HepG2 (cell line): ENCODE results near the gene TUBB. TPM values are rescaled to one million over a fixed set of nuclear protein-coding genes. Genes with fewer than 3 reads are reported as not detected.

Experiments used
- EP300 ChIP-seq, 3 experiments: sonication (generic) in 1 of 3; formaldehyde crosslinking in 1 of 3; IDR thresholded peaks; 2 replicates each; pipeline versions ENCODE4 v1.5.1 to v1.6.1; 2011 to 2020; ENCODE audit warnings: low read depth in 2 of 3, low read length in 2 of 3, borderline replicate concordance in 1 of 3, improper control_type of control experiment in 1 of 3, mild to moderate bottlenecking in 1 of 3, missing genetic modification reagents in 1 of 3, moderate library complexity in 1 of 3
- KLF16 ChIP-seq, 2 experiments: sonication (generic) in 1 of 2; formaldehyde crosslinking in 1 of 2; IDR thresholded peaks; 2 replicates each; pipeline versions ENCODE4 v1.6.1 to v1.8.0; 2016 to 2023; ENCODE audit warnings: missing genetic modification reagents in 2 of 2, missing compliant biosample characterization in 1 of 2
- MZF1 ChIP-seq: sonication (generic); formaldehyde crosslinking; IDR thresholded peaks from 2 replicates; pipeline ENCODE4 v1.8.1; 2023; ENCODE audit warnings: mild to moderate bottlenecking, missing genetic modification reagents, borderline replicate concordance
- NFRKB ChIP-seq: fragments of 450-650 bp; IDR thresholded peaks from 2 replicates; pipeline ENCODE4 v1.6.1; 2017
- RBM39 ChIP-seq: fragments of 200-400 bp; formaldehyde crosslinking; IDR thresholded peaks from one replicate; pipeline ENCODE4 v1.6.1; 2018; ENCODE audit warnings: antibody characterized with exemption, mild to moderate bottlenecking, low read depth, low read length; ENCODE audit not compliant: poor library complexity, severe bottlenecking
- REXO4 ChIP-seq: sonication (generic); formaldehyde crosslinking; IDR thresholded peaks from 2 replicates; pipeline ENCODE4 v1.8.0; 2022; ENCODE audit warnings: missing genetic modification reagents, mild to moderate bottlenecking, borderline replicate concordance
- RFXANK ChIP-seq: IDR thresholded peaks from 2 replicates; pipeline ENCODE4 v1.6.1; 2016
- SP5 ChIP-seq: IDR thresholded peaks from 2 replicates; pipeline ENCODE4 v1.6.1; 2016; ENCODE audit warnings: low read depth, borderline replicate concordance
- ZFP1 ChIP-seq: IDR thresholded peaks from 2 replicates; pipeline ENCODE4 v1.6.1; 2016
- ZMYM4 ChIP-seq: sonication (generic); formaldehyde crosslinking; IDR thresholded peaks from 2 replicates; pipeline ENCODE4 v1.8.1; 2023; ENCODE audit warnings: mild to moderate bottlenecking, missing genetic modification reagents
- ZNF569 ChIP-seq: sonication (generic); formaldehyde crosslinking; IDR thresholded peaks from 2 replicates; pipeline ENCODE4 v1.5.0; 2020; ENCODE audit warnings: mild to moderate bottlenecking, missing genetic modification reagents, moderate library complexity, borderline replicate concordance
- polyA plus RNA-seq, 8 experiments: library from polyadenylated mRNA; depleted of rRNA in 3 of 8; stranded (reverse) in 7 of 8; unstranded in 1 of 8; fragments of >200 nt; fragmentation: Illumina TruSeq in 4 of 8; extraction: Trizol in 4 of 8; gene quantifications; 2 replicates each; pipeline versions ENCODE4 v1.2.1 to v1.2.3, GENCODE V29; 2011 to 2016; ENCODE audit warnings: low read depth in 4 of 8, missing spikeins in 1 of 8, mixed read lengths in 1 of 8; ENCODE audit not compliant: insufficient read depth in 1 of 8
- total RNA-seq, 5 experiments: library from RNA; depleted of rRNA; stranded (reverse); fragments of >200 nt; fragmentation: Illumina TruSeq; extraction: Trizol; gene quantifications; 2 replicates each; pipeline ENCODE4 v1.2.3, GENCODE V29; 2016; ENCODE audit warnings: low read depth in 1 of 5
- TF ChIP-seq, protein P1 (sequence below): sonication (generic); formaldehyde crosslinking; IDR thresholded peaks from 2 replicates; pipeline ENCODE4 v1.9.0; 2021; ENCODE audit warnings: missing genetic modification reagents, borderline replicate concordance
- TF ChIP-seq, protein P2 (sequence below): sonication (generic); formaldehyde crosslinking; IDR thresholded peaks from 2 replicates; pipeline ENCODE4 v1.5.1; 2020; ENCODE audit warnings: mild to moderate bottlenecking, moderate library complexity, missing genetic modification reagents
- TF ChIP-seq, protein P3 (sequence below): sonication (generic); formaldehyde crosslinking; IDR thresholded peaks from 2 replicates; pipeline ENCODE4 v1.4.0; 2020; ENCODE audit warnings: low read depth, mild to moderate bottlenecking, missing genetic modification reagents
- TF ChIP-seq, protein P4 (sequence below): sonication (generic); formaldehyde crosslinking; IDR thresholded peaks from 2 replicates; pipeline ENCODE4 v1.4.0; 2020; ENCODE audit warnings: missing genetic modification reagents, borderline replicate concordance

The TUBB gene
- total and polyA plus RNA-seq, 2 of the 13 experiments (the other 11 are each of a cell fraction or from before 2014, with no cell fraction given): 911 to 1,163 TPM

DNA sequence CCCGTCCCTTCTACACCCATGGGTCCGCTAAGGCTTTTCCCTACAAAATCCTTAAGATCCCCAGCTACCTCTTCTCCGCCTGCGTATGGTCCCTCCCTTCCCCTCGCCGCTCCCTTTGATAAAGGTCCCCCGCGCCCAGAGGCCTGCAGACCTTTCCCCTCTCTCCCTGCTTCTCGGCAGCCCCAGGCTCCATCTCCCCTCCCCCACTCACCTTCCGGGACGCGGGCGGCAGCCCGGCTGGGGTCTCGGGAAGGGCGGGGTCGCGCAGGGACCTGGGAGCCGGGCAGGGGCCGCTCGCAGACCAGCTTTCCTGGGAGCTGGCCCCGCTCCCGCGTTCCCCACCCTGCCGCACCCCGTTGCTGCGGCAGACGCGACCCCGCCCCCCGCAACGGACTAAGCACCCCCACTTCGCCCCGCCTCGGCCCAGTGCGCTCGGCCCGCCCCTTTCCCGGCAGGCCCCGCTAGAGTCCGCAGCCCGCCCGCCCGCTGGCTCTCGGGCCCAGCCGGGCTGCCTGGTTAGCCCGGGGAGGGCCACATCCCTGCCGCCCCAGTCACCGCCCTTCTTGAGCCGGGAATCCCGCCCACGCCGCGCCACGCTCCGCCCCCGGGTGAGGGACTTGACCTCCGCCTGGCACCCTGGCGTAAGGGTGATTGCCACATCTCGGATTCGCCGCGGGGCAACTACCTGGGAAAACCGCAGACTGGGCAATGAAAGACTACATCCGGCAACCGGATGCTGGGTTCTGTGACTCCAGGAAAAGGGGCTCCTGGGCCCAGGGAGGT lies 22.4 kb downstream of the TUBB start, which contains the start of gene FLOT1 (continued):
- TF ChIP-seq, protein P1, sequence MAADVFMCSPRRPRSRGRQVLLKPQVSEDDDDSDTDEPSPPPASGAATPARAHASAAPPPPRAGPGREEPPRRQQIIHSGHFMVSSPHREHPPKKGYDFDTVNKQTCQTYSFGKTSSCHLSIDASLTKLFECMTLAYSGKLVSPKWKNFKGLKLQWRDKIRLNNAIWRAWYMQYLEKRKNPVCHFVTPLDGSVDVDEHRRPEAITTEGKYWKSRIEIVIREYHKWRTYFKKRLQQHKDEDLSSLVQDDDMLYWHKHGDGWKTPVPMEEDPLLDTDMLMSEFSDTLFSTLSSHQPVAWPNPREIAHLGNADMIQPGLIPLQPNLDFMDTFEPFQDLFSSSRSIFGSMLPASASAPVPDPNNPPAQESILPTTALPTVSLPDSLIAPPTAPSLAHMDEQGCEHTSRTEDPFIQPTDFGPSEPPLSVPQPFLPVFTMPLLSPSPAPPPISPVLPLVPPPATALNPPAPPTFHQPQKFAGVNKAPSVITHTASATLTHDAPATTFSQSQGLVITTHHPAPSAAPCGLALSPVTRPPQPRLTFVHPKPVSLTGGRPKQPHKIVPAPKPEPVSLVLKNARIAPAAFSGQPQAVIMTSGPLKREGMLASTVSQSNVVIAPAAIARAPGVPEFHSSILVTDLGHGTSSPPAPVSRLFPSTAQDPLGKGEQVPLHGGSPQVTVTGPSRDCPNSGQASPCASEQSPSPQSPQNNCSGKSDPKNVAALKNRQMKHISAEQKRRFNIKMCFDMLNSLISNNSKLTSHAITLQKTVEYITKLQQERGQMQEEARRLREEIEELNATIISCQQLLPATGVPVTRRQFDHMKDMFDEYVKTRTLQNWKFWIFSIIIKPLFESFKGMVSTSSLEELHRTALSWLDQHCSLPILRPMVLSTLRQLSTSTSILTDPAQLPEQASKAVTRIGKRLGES (CRISPR knock-in tag): 0 out of 2 replicates have a peak, but pooled peaks have one; percentile 7
- TF ChIP-seq, protein P2, sequence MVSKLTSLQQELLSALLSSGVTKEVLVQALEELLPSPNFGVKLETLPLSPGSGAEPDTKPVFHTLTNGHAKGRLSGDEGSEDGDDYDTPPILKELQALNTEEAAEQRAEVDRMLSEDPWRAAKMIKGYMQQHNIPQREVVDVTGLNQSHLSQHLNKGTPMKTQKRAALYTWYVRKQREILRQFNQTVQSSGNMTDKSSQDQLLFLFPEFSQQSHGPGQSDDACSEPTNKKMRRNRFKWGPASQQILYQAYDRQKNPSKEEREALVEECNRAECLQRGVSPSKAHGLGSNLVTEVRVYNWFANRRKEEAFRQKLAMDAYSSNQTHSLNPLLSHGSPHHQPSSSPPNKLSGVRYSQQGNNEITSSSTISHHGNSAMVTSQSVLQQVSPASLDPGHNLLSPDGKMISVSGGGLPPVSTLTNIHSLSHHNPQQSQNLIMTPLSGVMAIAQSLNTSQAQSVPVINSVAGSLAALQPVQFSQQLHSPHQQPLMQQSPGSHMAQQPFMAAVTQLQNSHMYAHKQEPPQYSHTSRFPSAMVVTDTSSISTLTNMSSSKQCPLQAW (CRISPR knock-in tag): peak; percentile 95
- peak; percentile 21 to 85; a peak in 2 of 4 replicates for TF ChIP-seq KLF16 (CRISPR knock-in tag; IDR thresholded peaks at IDR 0.05)
- peak; percentile 52; the same call in 1 of the 2 replicates for TF ChIP-seq ZMYM4 (CRISPR knock-in tag)
- TF ChIP-seq NFRKB: no peak
- peak; percentile 81; the same call in 1 of the 2 replicates for TF ChIP-seq MZF1 (CRISPR knock-in tag)
- peak; percentile 85; the same call in 1 of the 2 replicates for TF ChIP-seq ZNF569 (CRISPR knock-in tag)
- peak; percentile 75 for TF ChIP-seq ZFP1 (CRISPR knock-in tag)
- TF ChIP-seq RFXANK (CRISPR knock-in tag): peak; percentile 45
- TF ChIP-seq, protein P3, sequence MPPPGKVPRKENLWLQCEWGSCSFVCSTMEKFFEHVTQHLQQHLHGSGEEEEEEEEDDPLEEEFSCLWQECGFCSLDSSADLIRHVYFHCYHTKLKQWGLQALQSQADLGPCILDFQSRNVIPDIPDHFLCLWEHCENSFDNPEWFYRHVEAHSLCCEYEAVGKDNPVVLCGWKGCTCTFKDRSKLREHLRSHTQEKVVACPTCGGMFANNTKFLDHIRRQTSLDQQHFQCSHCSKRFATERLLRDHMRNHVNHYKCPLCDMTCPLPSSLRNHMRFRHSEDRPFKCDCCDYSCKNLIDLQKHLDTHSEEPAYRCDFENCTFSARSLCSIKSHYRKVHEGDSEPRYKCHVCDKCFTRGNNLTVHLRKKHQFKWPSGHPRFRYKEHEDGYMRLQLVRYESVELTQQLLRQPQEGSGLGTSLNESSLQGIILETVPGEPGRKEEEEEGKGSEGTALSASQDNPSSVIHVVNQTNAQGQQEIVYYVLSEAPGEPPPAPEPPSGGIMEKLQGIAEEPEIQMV (CRISPR knock-in tag): peak; percentile 99
- TF ChIP-seq RBM39: peak; percentile 99
- peak; percentile 95 for TF ChIP-seq SP5 (CRISPR knock-in tag)
- TF ChIP-seq, protein P4, sequence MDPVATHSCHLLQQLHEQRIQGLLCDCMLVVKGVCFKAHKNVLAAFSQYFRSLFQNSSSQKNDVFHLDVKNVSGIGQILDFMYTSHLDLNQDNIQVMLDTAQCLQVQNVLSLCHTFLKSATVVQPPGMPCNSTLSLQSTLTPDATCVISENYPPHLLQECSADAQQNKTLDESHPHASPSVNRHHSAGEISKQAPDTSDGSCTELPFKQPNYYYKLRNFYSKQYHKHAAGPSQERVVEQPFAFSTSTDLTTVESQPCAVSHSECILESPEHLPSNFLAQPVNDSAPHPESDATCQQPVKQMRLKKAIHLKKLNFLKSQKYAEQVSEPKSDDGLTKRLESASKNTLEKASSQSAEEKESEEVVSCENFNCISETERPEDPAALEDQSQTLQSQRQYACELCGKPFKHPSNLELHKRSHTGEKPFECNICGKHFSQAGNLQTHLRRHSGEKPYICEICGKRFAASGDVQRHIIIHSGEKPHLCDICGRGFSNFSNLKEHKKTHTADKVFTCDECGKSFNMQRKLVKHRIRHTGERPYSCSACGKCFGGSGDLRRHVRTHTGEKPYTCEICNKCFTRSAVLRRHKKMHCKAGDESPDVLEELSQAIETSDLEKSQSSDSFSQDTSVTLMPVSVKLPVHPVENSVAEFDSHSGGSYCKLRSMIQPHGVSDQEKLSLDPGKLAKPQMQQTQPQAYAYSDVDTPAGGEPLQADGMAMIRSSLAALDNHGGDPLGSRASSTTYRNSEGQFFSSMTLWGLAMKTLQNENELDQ (CRISPR knock-in tag): 0 out of 2 replicates have a peak, but pooled peaks have one; percentile 16
- TF ChIP-seq REXO4 (CRISPR knock-in tag): peak; percentile 73; the same call in 1 of the 2 replicates
- peak; percentile 5 to 52; a peak in 2 of 4 replicates for TF ChIP-seq EP300 (IDR thresholded peaks at IDR 0.05; ENCODE audit: low read depth in 2 of 2, low read length in 2 of 2)
- peak; percentile 87 for TF ChIP-seq EP300 (CRISPR knock-in tag; IDR thresholded peaks at IDR 0.05; ENCODE audit: borderline replicate concordance)
